HCT116 (cell line): ENCODE results near the gene PLCG2. TPM values are rescaled to one million over a fixed set of nuclear protein-coding genes. Genes with fewer than 3 reads are reported as not detected.

Experiments used
- ATAC-seq: fragments of 200-7000 bp; cut with Tn5 transposase; 2 replicates; pipeline ENCODE4 v1.9.1; 2020; ENCODE audit warnings: mild to moderate bottlenecking, moderate library complexity
- BruUV-seq: library from RNA; stranded (reverse); fragments of 400-500 nt; replicated peaks from 2 replicates; lab custom pipeline; 2021; lab: Mats Ljungman, UMichigan
- CTCF ChIA-PET: fragments of 300-600 bp; sonication (Branson Sonifier 250); formaldehyde crosslinking; loops from one replicate; lab custom pipeline; 2021; ENCODE audit warnings: antibody characterized with exemption; lab: Charles Lee
- POLR2A ChIA-PET: fragments of 300-600, 350-600 bp; sonication (Branson Sonifier 250); formaldehyde crosslinking; loops from one replicate; lab custom pipeline; 2021; ENCODE audit warnings: antibody characterized with exemption; lab: Charles Lee
- RAD21 ChIA-PET, 2 experiments: fragments of 300-600 bp; sonication (Branson Sonifier 250); formaldehyde crosslinking; loops; one replicate each; lab custom pipeline; 2023; ENCODE audit warnings: low total read pairs in 2 of 2; ENCODE audit not compliant: uncharacterized antibody in 2 of 2, unreplicated experiment in 2 of 2, low non-redundant PET in 1 of 2; lab: Charles Lee
- DNase-seq: peaks from one replicate; pipeline ENCODE4 v3.0.0-alpha.2; 2010; ENCODE audit warnings: low read depth, low spot score
- H2AFZ ChIP-seq: fragments of 200-600 bp; shearing (Covaris generic), sonication (generic); 2 replicates; pipeline ENCODE4 v1.6.1; 2017; ENCODE audit warnings: low read depth, mixed run types, mixed read lengths, antibody characterized with exemption, low read length; ENCODE audit not compliant: poor library complexity, severe bottlenecking
- H3K27ac ChIP-seq: 2 replicates; pipeline ENCODE4 v1.5.1; 2012; ENCODE audit warnings: low read depth, low read length
- H3K27me3 ChIP-seq: fragments of 200-600 bp; sonication (generic); 2 replicates; pipeline ENCODE4 v1.6.1; 2016; ENCODE audit warnings: mixed run types, low read length, mixed read lengths; ENCODE audit not compliant: insufficient read depth
- H3K36me3 ChIP-seq, 2 experiments: fragments of 200-500 bp in 1 of 2; fragments of 200-600 bp in 1 of 2; sonication (Bioruptor generic) in 1 of 2; sonication (generic) in 1 of 2; 2 replicates each; pipeline versions ENCODE4 v1.5.1 to v1.6.1; 2014 to 2016; ENCODE audit warnings: low read length in 2 of 2, inconsistent platforms in 1 of 2, mixed read lengths in 1 of 2, mixed run types in 1 of 2; ENCODE audit not compliant: insufficient read depth in 2 of 2, control insufficient read depth in 1 of 2
- H3K4me1 ChIP-seq, 2 experiments: fragments of 200-600 bp in 1 of 2; sonication (generic) in 1 of 2; 2 replicates each; pipeline versions ENCODE4 v1.5.1 to v1.6.1; 2012 to 2017; ENCODE audit warnings: low read length in 2 of 2, inconsistent platforms in 1 of 2, mild to moderate bottlenecking in 1 of 2, mixed read lengths in 1 of 2, mixed run types in 1 of 2, moderate library complexity in 1 of 2; ENCODE audit not compliant: insufficient read depth in 2 of 2, control insufficient read depth in 1 of 2
- H3K4me2 ChIP-seq: fragments of 200-600 bp; sonication (generic); 2 replicates; pipeline ENCODE4 v1.6.1; 2017; ENCODE audit warnings: mixed run types, low read length, mixed read lengths
- H3K4me3 ChIP-seq, 2 experiments: fragments of 200-600 bp in 1 of 2; sonication (generic) in 1 of 2; replicated peaks in 1 of 2; 2 replicates each; pipeline ENCODE4 v1.5.1; 2011 to 2016; ENCODE audit warnings: low read length in 2 of 2, control low read depth in 1 of 2, low read depth in 1 of 2, mild to moderate bottlenecking in 1 of 2, mixed read lengths in 1 of 2, mixed run types in 1 of 2
- H3K79me2 ChIP-seq: fragments of 200-600 bp; sonication (generic); 2 replicates; pipeline ENCODE4 v1.6.1; 2017; ENCODE audit warnings: mild to moderate bottlenecking, mixed run types, low read length, moderate library complexity, mixed read lengths; ENCODE audit not compliant: insufficient read depth
- H3K9ac ChIP-seq: fragments of 200-600 bp; sonication (generic); 2 replicates; pipeline ENCODE4 v1.6.1; 2016; ENCODE audit warnings: low read length, mixed read lengths
- H3K9me2 ChIP-seq: fragments of 200-600 bp; sonication (generic), shearing (Covaris generic); 2 replicates; pipeline ENCODE4 v1.6.1; 2017; ENCODE audit warnings: mixed run types, mild to moderate bottlenecking, moderate library complexity; ENCODE audit not compliant: insufficient read depth
- H3K9me3 ChIP-seq, 2 experiments: fragments of 200-500 bp in 1 of 2; fragments of 200-600 bp in 1 of 2; sonication (Bioruptor generic) in 1 of 2; sonication (generic) in 1 of 2; 2 replicates each; pipeline ENCODE4 v1.6.1; 2014 to 2017; ENCODE audit warnings: low read length in 2 of 2, mixed read lengths in 2 of 2, inconsistent platforms in 1 of 2, low read depth in 1 of 2, mild to moderate bottlenecking in 1 of 2, mixed run types in 1 of 2, moderate library complexity in 1 of 2; ENCODE audit not compliant: control insufficient read depth in 1 of 2, insufficient read depth in 1 of 2
- H4K20me1 ChIP-seq: fragments of 200-600 bp; sonication (generic), shearing (Covaris generic); 2 replicates; pipeline ENCODE4 v1.6.1; 2017; ENCODE audit warnings: mixed run types, mild to moderate bottlenecking, moderate library complexity; ENCODE audit not compliant: insufficient read depth
- CBX3 ChIP-seq: IDR thresholded peaks from 2 replicates; pipeline ENCODE4 v1.6.1; 2012; ENCODE audit warnings: low read depth
- CEBPB ChIP-seq: IDR thresholded peaks from 2 replicates; pipeline ENCODE4 v1.6.1; 2012; ENCODE audit warnings: low read depth
- EGR1 ChIP-seq: IDR thresholded peaks from 2 replicates; pipeline ENCODE4 v1.6.1; 2012; ENCODE audit warnings: low read depth
- EZH2phosphoT487 ChIP-seq: fragments of 200-600 bp; IDR thresholded peaks from 2 replicates; pipeline ENCODE4 v1.6.1; 2018; ENCODE audit warnings: antibody characterized with exemption, borderline replicate concordance
- JUND ChIP-seq: IDR thresholded peaks from 2 replicates; pipeline ENCODE4 v1.6.1; 2012
- POLR2A ChIP-seq: IDR thresholded peaks from 2 replicates; pipeline ENCODE4 v1.7.0; 2011; ENCODE audit warnings: borderline replicate concordance; ENCODE audit not compliant: insufficient read depth, insufficient read length; ENCODE audit errors: extremely low read depth
- POLR2AphosphoS5 ChIP-seq: IDR thresholded peaks from 2 replicates; pipeline ENCODE4 v1.6.1; 2011; ENCODE audit warnings: mild to moderate bottlenecking, low read depth, low read length, moderate library complexity
- RAD21 ChIP-seq: IDR thresholded peaks from 2 replicates; pipeline ENCODE4 v1.6.1; 2012; ENCODE audit warnings: low read depth, mild to moderate bottlenecking
- SP1 ChIP-seq: IDR thresholded peaks from 2 replicates; pipeline ENCODE4 v1.6.1; 2012; ENCODE audit warnings: low read depth
- YY1 ChIP-seq: IDR thresholded peaks from 2 replicates; pipeline ENCODE4 v1.6.1; 2011; ENCODE audit warnings: low read length, low read depth, moderate library complexity, mild to moderate bottlenecking; ENCODE audit not compliant: insufficient replicate concordance; ENCODE audit errors: extremely low read depth
- ZFX ChIP-seq: fragments of 450-650 bp; IDR thresholded peaks from 2 replicates; pipeline ENCODE4 v1.6.1; 2017
- ZNF274 ChIP-seq: fragments of 200-500 bp; sonication (Bioruptor generic); IDR thresholded peaks from 2 replicates; pipeline ENCODE4 v1.6.1; 2014; ENCODE audit warnings: mild to moderate bottlenecking, low read depth, low read length, inconsistent platforms
- intact Hi-C: fragments of 100-400 bp; cut with micrococcal nuclease; formaldehyde crosslinking; loops from 2 replicates; pipeline ENCODE4 v1.10.0; 2022
- total RNA-seq: library from RNA; stranded (reverse); gene quantifications from one replicate; pipeline ENCODE4 v1.2.1, GENCODE V29; 2021; ENCODE audit not compliant: unreplicated experiment
- TF ChIP-seq, protein P1 (sequence below): IDR thresholded peaks from 2 replicates; pipeline ENCODE4 v1.6.1; 2011; ENCODE audit warnings: mild to moderate bottlenecking, low read length, moderate library complexity; ENCODE audit not compliant: insufficient replicate concordance; ENCODE audit errors: extremely low read depth
- TF ChIP-seq, protein P2 (sequence below), 3 experiments: fragments of 200-600 bp in 1 of 3; sonication (generic) in 1 of 3; IDR thresholded peaks in 2 of 3; conservative IDR thresholded peaks in 1 of 3; 2 replicates each; pipeline ENCODE4 v1.5.1; 2012 to 2017; ENCODE audit warnings: low read depth in 2 of 3, low read length in 2 of 3, antibody characterized with exemption in 1 of 3, borderline replicate concordance in 1 of 3, control low read depth in 1 of 3, mild to moderate bottlenecking in 1 of 3, mixed read lengths in 1 of 3, mixed run types in 1 of 3, moderate library complexity in 1 of 3; ENCODE audit not compliant: insufficient read depth in 1 of 3

The PLCG2 gene
- total RNA-seq, 1 experiment from 2014 or later = 31.2 TPM

DNA sequence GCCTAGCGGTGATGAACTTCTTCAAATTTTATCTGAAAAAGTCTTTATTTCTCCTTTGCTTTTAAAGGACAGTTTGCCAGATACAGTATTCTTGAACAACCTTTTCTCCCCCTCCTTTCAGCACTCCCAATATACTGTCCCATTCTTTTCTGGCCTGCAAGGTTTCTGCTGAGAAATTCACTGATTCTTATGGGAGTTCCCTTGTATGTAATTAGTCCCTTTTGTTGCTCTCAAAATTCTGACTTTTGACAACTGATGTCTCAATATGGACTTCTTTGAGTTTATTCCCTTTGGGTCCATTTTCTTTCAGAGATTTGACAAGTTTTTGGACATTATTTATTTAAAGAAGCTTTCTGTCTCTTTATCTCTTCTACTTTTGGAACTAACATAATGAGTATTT is 192.8 kb downstream of the PLCG2 start:
- Histone ChIP-seq H3K9me2 (no peaks in the 10 kb centered on the region), H3K79me2 (no peaks in the 10 kb centered on the region), H3K4me3 (no peak overlapping the region), H3K4me1 (no peaks in the 10 kb centered on the region), H3K27ac (no peak overlapping the region), H3K36me3 (no peaks in the 10 kb centered on the region), H2AFZ (no peak overlapping the region), H3K4me2 (no peak overlapping the region), H3K27me3 (no peaks in the 10 kb centered on the region), H4K20me1 (no peaks in the 10 kb centered on the region), H3K9me3 (no peaks in the 10 kb centered on the region), H3K9ac (no peak overlapping the region)
- TF ChIP-seq CBX3 (peak; percentile 71; the same call in 1 of the 2 replicates), ZFX (no peak)
- intact Hi-C loops = no loop called here
- ChIA-PET POLR2A (no interaction called here), CTCF (interaction anchor here (1.5 kb wide), 1 partner anchor 90 kb away, joined by 3 read pairs; no protein-coding TSS in a partner anchor), RAD21 (no interaction called here)
- no TSS peak for BruUV-seq
- ATAC-seq (no peak), DNase-seq (no peak)

DNA sequence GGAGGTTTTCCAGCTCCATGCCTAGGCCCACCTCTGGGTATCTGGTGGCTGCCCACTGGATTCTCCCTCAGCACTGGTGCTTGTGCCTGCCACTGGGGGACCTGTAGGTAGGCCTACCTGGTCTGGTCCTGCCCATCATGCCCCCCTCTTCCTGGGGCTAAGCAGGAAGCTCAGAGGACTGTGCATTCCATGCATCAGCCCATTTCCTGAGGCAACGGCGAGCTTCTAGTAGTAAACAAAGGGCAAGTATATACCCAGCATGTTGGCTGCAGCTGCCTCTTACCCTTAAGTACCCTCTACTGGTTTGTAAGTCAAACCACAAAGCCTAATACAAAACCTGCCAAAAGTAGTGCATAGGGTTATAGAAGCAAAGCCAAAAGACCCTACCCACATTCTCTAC is 194.6 kb downstream of the PLCG2 start:
- Histone ChIP-seq H3K4me1 (no peaks in the 10 kb centered on the region), H3K36me3 (no peaks in the 10 kb centered on the region), H3K4me2 (no peak overlapping the region), H3K9me3 (no peaks in the 10 kb centered on the region), H3K9ac (no peak overlapping the region), H3K79me2 (no peaks in the 10 kb centered on the region), H3K27me3 (no peaks in the 10 kb centered on the region), H3K9me2 (no peaks in the 10 kb centered on the region), H3K4me3 (no peak overlapping the region), H2AFZ (no peak overlapping the region), H4K20me1 (no peaks in the 10 kb centered on the region), H3K27ac (no peak overlapping the region)
- BruUV-seq = no TSS peak
- RAD21 ChIA-PET = interaction anchor here in 1 of 2 experiments (0.7 kb wide), 1 partner anchor 144 kb away, joined by 3 read pairs; no protein-coding TSS in a partner anchor
- no peak for ATAC-seq
- intact Hi-C loops = no loop called here
- CTCF ChIA-PET = no interaction called here
- POLR2A ChIA-PET = no interaction called here
- no peak for DNase-seq
- TF ChIP-seq RAD21 = no peak
- no peak for TF ChIP-seq YY1
- TF ChIP-seq EGR1 = no peak
- no peak for TF ChIP-seq JUND
- TF ChIP-seq POLR2AphosphoS5 = no peak
- TF ChIP-seq, protein P1, sequence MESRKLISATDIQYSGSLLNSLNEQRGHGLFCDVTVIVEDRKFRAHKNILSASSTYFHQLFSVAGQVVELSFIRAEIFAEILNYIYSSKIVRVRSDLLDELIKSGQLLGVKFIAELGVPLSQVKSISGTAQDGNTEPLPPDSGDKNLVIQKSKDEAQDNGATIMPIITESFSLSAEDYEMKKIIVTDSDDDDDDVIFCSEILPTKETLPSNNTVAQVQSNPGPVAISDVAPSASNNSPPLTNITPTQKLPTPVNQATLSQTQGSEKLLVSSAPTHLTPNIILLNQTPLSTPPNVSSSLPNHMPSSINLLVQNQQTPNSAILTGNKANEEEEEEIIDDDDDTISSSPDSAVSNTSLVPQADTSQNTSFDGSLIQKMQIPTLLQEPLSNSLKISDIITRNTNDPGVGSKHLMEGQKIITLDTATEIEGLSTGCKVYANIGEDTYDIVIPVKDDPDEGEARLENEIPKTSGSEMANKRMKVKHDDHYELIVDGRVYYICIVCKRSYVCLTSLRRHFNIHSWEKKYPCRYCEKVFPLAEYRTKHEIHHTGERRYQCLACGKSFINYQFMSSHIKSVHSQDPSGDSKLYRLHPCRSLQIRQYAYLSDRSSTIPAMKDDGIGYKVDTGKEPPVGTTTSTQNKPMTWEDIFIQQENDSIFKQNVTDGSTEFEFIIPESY = no peak
- no peak for TF ChIP-seq EZH2phosphoT487
- TF ChIP-seq POLR2A = no peak
- no peak for TF ChIP-seq ZNF274
- TF ChIP-seq SP1 = no peak
- TF ChIP-seq, protein P2, sequence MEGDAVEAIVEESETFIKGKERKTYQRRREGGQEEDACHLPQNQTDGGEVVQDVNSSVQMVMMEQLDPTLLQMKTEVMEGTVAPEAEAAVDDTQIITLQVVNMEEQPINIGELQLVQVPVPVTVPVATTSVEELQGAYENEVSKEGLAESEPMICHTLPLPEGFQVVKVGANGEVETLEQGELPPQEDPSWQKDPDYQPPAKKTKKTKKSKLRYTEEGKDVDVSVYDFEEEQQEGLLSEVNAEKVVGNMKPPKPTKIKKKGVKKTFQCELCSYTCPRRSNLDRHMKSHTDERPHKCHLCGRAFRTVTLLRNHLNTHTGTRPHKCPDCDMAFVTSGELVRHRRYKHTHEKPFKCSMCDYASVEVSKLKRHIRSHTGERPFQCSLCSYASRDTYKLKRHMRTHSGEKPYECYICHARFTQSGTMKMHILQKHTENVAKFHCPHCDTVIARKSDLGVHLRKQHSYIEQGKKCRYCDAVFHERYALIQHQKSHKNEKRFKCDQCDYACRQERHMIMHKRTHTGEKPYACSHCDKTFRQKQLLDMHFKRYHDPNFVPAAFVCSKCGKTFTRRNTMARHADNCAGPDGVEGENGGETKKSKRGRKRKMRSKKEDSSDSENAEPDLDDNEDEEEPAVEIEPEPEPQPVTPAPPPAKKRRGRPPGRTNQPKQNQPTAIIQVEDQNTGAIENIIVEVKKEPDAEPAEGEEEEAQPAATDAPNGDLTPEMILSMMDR (IDR thresholded peaks at IDR 0.05 in 2 of 3, conservative IDR thresholded peaks at IDR 0.05 in 1 of 3; ENCODE audit: borderline replicate concordance in 1 of 3, insufficient read depth in 1 of 3, low read depth in 2 of 3, low read length in 2 of 3) = no peak
- no peak for TF ChIP-seq CBX3
- no peak for TF ChIP-seq CEBPB
